HG02678 (cell line): ENCODE results near the gene ELMOD3.
"Not testable (repeated sequence)": the region's sequence is repeated elsewhere in the genome, so short reads cannot be mapped to it uniquely, and the experiment has no call there.

Experiments used
- ATAC-seq: cut with Tn5 transposase; IDR thresholded peaks from one replicate; pipeline ENCODE4 v1.9.1; 2021; ENCODE audit warnings: mild to moderate bottlenecking, moderate library complexity; ENCODE audit not compliant: unreplicated experiment

ELMOD3 gene

DNA sequence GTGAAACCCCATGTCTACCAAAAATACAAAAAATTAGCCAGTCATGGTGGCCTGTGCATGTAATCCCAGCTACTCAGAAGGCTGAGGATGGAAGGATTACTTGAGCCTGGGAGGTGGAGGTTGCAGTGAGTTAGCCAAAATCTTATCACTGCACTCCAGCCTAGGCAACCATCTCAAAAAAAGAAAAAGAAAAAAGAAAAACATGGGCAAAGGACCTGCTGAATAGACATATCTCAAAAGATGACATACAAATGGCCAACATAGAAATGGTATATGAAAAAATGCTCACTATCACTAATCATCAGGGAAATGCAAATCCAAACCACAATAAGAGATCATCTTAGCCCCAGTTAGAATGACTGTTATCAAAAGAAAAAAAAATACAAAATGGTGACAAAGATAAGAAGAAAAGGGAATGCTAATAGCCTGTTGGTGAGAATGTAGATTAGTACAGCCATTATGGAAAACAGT lies 25.4 kb upstream of the ELMOD3 start:
- no peak for ATAC-seq

DNA sequence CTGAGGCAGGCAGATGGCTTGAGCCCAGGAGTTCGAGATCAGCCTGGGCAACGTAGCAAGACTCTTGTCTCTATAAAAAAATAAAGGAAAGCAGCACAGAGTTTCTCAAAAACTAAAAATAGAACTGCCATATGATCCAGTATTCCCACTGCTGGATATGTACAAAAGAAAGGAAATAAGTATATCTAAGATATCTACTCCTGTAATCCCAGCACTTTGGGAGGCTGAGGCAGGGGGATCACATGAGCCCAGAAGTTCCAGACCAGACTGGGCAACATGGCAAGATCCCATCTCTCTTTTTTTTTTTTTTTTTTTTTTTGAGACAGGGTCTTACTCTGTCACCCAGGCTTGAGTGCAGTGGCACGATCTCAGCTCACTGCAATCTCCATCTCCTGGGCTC lies 24.9 kb upstream of the ELMOD3 start:
- ATAC-seq, result not testable (repeated sequence)

DNA sequence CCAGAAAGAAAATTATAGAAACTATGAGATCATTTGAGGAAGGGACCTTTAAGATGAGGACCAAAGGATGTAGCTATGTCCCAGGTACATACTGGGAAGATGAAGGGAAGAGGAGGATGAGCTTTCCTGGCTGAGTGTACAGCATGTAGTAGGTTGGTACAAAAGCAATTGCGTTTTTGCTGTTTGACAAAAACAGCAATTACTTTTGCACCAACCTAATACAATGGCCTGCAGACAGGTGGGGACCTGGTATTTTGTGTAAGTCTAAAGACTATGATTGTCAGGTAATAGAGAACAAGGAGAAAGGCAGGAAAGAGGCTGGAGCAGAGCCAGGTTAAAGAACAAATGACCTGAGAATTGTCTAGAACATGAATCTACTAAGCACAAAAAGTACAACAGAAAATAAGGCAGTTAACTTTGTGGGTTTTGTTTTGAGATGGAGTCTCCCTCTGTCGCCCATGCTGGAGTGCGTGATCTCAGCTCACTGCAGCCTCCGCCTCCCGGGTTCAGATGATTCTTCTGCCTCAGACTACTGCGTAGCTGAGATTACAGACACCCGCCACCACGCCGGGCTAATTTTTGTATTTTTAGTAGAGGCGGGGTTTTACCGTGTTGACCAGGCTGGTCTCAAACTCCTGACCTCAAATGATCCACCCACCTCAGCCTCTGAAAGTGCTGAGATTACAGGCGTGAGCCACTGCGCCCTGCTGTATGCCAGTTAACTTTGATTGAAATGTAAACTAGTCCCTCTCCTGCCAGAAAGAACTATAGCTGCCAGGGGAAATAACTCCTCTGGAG lies 23.5 kb upstream of the ELMOD3 start:
- no peak for ATAC-seq

DNA sequence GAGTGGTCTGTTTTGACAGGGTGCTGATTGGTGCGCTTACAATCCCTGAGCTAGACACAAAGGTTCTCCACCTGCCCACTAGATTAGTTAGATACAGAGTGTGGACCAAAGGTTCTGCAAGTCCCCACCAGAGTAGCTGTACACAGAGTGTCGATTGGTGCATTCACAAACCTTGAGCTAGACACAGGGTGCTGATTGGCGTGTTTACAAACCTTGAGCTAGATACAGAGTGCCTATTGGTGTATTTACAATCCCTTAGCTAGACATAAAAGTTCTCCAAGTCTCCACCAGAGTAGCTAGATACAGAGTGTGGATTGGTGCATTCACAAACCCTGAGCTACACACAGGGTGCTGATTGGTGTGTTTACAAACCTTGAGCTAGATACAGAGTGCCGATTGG lies 20.7 kb upstream of the ELMOD3 start:
- ATAC-seq, result not testable (repeated sequence)

DNA sequence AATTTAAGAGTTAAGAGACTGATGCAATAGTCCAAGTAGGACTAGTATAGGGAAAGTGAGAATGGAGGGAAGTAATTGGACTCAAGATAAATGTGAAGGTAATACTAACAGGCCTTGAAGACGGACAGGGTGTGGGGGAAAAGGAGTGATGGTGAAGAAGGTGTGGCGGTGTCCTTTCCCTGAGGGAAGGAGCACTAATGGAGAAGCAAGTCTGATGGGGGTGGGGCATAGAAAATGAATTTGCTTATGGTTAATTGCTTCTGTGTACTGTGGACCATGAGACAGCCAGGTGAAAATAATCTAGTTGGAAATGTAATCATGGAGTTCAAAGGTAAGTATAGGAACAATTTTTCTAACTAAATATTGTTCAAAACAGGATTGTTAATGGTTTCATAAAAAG lies 19.6 kb upstream of the ELMOD3 start:
- no peak for ATAC-seq

DNA sequence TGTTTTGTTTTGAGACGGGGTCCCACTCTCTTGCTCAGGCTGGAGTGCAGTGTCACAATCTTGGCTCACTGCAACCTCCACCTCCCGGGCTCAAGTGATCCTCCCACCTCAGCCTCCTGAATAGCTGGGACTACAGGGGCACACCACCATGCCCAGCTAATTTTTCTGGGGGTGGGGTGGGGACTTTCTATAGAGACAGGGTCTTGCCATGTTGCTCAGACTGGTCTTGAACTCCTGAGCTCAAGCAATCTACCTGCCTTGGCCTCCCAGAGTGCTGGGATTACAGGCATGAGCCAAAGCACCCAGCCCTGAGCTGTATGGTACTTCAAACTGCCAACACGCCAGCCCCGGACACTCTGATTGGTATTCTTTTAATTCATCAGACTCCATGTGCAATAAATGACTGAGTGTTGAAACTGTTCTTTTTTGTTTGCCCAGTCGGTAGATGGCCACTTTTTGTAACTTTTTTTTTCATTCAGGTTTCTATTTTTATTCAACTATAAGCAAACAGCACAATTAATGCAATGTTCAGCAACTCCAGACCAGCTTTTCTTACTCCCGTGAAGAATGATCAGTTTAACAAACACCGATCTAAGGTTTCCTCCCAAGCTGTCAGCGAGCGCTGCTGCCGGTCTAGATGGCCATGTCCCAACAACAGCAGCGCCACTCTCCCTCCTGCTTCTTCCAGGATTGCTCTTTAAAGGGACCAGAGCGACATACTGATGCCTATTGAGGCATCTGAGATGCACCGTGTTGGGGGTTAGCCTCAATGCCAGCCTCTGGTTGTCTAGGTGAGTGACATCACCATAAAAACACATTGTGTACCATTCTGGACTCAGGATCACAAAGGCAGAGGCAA lies 14.3 kb upstream of the ELMOD3 start:
- no peak for ATAC-seq

DNA sequence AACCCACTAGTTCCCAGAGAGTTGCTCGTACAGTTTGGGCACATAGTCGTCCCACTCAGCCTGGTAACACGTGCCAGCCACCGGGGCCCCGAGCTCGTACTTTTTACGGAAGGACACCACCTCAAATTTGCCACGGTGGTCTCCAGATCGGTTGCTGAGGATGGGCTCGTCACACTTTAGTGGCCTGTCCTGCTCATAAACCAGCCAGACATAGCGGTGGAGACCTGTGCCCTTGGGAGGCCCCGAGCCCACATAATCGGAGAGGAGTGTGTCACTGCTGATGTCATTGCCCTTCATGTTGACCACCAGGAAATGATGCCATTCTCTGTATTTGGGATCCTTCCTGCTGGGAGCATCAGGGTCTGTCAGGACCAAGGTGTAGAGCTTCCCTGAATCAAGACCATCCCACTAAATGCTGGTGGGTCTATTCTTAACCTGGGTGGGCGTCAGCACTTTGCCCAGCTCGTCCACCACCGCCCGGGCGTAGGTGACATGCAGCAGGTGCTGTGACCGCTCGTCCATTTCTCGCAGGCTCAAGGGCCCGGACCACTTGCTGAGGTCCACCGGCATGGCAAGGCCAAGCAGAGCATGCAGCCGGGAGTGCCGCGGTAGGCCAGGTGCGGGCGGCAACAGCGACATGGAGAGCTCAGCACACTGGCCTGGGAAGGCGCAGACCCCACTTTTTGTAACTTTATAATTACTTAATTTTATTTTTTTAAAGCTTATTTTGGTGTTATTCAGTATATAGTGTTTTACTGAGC lies 13.1 kb upstream of the ELMOD3 start:
- no peak for ATAC-seq

DNA sequence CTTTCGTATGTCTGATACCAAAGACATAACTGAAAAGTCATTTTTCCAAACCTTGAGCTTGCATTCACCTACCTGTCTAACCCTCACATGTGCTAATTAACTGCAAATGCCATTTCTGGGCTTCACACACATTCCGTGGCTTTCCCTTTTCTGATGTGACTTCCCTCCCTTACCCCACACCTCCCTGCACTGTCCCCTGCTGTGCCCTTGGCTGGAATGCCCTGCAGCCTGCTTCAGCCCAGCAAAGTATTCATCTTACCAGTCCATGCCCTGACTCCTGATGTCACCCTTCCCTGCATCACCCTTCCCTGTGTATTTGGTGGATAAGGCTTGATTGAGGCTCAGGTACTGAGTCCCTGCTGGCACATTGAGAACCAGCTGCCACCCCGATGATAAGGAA lies 12.4 kb upstream of the ELMOD3 start:
- no peak for ATAC-seq

DNA sequence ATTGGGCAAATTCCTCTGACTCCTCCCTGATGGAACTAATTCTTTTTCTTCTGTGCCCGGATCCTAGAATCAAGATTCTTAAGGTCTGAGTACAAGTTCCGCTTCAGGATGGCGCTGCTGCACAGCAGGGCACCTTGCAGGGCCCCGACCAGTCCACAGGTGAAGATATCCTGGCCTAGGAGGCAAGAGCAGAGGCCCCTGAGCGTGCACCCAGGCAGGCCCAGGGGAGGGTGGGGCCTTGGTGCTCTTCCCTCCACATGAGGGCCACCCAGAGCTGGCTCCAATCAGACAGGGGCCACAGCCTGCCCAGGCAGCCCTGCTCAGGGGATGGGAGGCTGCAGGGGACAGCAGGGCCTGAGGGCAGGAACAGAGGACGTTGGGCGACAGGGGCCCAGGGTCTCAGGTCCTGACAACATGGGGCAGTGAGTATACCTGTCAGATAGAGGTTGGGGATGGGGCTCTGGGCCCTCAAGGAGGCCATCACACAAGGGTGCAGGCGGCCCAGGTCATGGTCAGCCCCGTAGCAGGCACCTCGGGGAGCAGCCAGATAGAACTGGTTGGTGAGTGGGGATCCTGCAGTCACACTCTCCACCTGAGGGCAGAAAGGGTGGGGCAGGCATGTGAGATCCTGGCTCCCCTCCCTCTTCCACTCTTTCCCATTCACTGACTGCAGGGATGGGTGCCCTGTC lies 11.2 kb upstream of the ELMOD3 start:
- ATAC-seq, result not testable (repeated sequence)

DNA sequence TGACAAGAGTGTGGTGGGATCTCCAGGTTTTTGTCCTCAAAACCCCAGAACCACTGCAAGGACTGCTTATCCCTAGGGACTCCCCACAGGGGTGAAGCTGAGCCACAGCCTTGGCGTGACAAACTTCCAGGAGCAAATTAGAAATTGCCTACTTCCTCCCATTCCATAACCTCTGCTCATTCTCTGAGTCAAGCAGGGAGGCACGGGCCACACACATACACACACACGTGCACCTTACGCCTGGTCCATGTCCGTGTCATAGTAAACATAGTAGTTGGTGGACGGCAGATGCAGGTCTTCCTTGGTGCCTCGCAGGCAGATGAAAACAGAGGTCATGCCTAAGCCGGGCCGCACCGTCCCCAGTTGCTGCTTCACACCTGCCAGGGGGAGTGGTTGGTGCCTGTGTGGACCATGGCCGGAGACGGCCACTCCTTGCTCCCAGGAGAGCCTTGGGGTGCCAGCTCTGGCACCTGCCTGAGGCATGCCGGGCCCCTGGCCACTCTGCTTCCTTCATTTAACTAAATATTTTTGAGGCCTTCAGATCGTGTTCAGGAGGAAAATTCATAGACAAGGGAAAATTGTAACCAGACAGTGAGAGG lies 10.1 kb upstream of the ELMOD3 start:
- ATAC-seq, result no peak

DNA sequence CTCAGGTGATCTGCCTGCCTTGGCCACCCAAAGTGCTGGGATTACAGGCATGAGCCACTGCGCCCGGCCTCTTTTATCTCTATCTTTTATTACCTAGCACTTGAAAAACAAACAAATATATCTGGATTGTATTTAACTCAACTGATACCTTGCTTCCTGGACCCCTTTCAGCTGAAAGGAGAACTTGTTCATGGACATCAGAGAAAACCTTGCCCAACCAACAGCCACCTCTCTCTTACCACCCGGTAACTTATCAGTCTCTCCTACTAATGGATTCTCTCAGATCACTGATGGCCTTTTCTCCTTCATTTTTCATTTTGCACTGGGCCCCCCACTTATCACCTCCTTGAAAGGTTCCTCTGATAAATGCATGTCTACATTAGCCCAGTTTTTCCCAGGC lies 7.0 kb upstream of the ELMOD3 start:
- ATAC-seq, result no peak

DNA sequence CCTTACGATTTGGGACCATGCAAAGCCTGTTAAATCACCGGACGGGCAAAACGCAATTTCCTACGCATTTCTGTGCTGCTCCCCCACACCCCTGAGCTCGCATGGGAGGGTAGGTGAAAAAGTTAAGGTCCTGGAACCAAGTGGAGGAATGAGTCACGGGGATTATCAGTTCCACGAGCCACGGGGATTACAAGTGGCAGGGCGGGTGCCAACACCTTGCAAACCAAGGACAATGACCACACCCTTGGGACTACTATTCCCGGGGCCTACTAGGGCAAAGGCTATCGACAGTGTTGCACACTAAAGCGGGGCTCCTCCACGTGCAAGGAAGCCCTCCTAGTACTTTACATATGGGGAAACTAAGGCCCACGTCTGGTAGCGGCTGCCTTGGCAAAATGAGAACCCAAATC lies 688 bp upstream of the ELMOD3 start:
- no peak for ATAC-seq

DNA sequence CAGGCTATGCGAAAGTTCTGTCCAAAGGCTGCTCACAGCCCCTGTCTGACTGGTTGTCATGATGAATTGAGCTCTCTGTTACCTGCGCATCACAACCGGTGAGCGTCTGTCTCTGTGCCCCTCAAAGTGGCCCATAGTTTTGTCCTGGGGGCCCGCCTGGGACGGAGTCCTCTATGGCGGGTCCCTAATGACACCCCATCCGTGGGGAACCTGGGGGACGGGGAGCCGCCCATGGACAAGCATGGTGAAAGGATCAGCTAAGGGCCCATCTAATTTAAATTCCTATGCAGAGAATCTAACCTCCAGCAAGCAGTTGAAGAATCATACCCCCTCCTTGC lies 473 bp downstream of the ELMOD3 start:
- ATAC-seq, result no peak

DNA sequence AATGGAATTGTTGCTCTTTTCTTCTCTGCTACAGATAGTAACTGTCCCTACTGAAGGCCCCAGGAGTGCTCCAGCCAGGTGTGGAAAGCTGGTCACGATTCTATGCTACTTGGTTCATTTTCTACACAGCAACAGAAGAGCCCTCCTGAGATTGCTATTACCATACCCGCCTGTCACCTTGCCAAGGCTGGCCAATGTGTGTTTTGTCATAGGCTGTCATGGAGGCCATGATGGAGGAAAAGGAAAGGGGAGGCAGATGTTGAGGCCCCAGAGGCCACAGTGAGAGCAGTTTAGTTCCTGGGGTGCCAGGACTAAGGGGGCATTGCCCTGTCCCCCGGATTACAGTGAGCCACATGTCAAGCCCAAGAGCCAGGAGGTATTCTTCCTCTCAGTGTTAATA lies 952 bp downstream of the ELMOD3 start:
- no peak for ATAC-seq

DNA sequence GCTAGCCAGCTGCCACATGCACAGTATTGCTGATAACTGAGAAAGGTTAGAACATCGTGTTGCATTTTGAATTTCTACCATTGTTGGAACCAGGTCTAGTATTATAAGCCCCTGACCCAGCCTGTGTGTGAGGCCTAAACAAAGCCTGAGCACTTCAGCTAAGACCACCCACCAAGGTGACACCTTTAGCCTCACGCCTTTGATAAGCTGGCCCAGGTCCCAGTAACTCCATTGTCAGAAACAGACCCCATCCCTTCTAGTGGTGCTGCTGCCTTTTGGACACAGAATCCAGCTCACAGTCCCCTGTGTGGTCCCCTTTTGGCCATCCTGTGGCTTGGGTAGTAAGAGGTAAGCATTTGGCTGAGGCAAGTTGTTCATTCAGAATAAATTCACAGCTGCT lies 1.6 kb downstream of the ELMOD3 start:
- ATAC-seq, result no peak

DNA sequence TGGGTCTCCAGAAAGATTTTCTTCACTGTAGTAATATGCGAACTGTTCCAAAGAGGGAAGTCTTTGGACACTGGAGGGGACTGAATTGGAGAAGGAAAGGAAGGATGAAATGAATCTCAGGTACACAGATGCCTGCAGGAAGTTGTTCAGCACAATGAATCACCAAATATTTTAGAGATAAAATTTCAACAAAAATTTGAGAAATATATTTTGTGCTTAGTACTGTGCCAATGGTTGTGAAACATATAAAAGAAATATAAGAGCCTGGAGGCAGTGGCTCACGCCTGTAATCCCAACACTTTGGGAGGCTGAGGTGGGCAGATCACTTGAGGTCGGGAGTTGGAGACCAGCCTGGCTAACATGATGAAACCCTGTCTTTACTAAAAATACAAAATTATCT lies 3.2 kb downstream of the ELMOD3 start:
- no peak for ATAC-seq

DNA sequence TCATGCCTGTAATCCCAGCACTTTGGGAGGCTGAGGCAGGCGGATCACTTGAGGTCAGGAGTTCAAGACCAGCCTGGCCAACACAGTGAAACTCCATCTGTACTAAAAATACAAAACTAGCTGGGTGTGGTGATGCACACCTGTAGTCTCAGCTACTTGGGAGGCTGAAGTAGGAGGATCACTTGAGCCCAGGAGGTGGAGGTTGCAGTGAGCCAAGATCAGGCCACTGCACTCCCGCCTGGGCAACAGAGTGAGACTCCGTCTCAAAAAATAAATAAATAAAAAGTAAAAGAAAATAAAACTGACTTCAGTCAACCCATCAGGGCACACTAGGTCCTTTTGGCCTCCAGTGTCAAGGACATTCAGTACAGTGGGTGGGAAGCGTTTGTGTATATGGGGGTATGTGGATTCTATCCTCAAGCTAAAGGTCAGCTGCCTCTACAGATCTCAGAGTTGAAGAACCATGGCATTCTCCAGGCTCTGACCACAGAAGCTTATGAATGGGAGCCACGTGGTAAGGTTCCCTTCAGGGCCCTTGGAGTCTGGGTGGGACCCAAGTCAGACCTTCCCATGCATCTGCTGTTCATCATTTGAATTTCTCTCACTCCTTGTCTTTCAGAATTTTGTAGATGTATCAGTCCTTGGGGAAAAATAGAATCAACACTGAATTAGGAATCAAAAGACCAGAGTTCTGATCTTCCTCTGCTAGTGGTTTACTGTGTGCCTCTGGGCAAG lies 8.3 kb downstream of the ELMOD3 start:
- not testable (repeated sequence) for ATAC-seq

DNA sequence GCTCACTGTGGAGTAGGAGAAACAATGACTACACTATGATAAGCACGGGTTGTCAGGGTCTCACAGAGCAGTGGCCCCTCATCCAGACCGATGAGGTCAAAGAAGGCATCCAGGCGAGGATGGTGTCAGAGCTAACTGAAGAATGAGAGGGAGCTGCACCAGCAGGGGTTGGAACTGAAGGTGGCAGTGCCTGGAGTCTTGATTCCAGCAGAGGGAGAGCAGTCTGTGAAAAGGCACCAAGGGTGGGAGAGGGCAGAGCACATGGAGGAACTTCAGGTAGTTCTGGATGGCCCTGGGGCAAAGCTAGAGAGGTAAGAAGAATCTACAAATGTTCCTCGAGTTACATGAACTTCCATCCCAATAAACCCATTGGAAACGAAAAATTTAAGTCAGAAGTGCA lies 12.6 kb downstream of the ELMOD3 start:
- no peak for ATAC-seq

DNA sequence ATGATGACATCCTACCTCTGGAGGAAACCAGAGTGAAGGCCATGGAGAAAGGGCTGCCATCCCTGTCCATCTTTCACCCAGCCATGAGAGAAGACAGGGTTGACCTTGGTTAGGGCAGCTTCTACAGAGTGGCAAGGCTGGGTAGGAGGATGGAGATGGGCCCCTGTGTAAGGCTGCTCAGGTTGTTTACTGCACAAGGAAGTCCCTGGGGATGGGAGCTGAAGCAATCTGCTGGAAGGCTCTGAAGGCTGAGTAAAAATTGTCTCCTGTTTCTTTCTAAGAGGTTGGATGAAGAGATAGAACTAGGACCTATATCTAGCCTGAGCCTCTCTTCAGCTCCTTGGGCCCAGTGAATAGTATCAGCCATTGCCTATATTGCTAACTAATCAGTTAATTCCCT lies 14.4 kb downstream of the ELMOD3 start:
- ATAC-seq, result no peak

DNA sequence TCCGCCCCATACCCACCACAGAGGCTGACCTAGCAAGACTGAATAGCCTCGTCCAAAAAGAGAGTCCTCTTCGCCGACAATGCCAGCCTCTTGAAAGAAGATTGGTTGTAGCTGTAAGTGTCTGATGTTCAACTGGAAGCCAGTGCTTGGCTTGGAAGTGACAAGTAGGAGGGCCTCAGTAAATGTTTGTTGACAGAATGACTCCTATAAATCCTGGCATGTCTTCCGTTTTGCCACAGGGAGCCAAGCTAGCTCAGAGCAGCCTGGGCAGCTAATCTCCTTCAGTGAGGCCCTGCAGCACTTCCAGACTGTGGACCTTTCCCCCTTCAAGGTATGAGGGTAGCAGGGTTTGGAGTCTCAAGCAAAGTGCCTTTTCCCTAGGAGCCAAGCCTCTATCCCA lies 14.9 kb downstream of the ELMOD3 start:
- ATAC-seq, result no peak
